ENCODE data around the gene TNFRSF19. TPM values are rescaled to one million over a fixed set of nuclear protein-coding genes. Genes with fewer than 3 reads are reported as not detected.
"Not testable (repeated sequence)": the region's sequence is repeated elsewhere in the genome, so short reads cannot be mapped to it uniquely, and the experiment has no call there.

Gene TNFRSF19
- polyA plus RNA-seq, 4 donors, result 49.0 to 52.6 (median 52.0) TPM

DNA sequence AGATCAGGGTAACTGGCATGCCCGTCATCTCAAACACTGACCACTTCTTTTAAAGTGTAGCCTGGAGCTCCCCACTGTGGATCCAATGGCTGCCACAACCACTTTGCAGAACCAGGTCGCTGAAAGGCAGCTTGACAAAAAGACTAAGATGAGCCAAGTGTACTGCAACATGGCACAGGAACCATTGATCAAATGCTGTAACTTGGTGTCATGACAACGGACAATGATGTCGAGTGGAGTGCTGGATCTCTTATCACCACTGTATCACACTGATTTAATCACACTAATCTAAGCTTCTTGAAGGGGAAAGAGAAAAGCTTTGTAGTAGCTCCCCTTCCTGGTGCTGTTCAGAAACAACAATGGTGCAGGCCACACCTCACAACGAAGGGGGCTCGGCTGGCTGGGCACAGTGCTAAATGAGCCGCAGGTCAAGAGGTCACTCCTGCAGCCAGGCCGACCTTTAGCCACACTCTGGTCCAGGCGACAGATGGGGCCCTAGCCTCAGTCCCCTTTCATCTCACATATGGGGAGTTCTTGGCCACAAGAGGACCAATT lies 2.2 kb upstream of the TNFRSF19 start:
- DNase-seq (ENCODE audit: low read depth in 4 of 4, low spot score in 2 of 4), result no peak

DNA sequence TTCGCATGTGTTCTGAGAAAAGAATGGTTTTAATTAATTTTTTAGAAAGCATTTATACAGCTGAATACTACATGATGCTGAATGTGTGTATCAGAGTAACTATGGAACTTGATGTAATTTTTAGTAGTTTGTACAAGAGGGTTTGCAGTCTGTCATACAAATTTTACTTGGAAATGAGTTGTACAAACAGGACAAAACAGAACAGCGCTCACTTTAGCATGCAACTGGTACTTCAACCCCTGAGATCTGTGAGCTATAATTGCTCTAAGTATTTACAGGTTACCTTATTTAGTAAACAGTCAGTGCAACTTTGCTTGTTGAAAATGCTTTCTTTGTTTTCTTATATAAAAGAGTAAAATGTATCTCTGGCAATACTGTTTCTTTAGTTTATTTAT lies 706 bp downstream of the TNFRSF19 start:
- DNase-seq (ENCODE audit: low read depth in 4 of 4, low spot score in 2 of 4), result no peak

DNA sequence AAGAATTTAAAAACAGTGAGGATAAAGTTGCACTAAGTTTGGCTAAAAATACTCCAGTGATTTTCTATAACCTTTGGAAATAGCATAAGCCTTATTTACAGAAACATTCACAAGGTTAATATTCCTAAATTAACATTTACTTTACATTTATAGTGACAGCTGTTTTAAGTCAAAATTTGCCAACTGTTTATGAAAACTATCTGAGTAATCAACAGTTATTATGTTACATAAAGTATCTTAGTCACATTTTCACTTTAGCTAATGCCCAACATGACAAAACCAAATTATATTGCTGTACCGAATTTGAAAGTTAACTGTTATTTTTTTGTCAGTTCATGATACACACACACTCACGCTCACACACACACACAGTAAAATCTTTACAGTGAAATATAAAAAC lies 1.2 kb downstream of the TNFRSF19 start:
- DNase-seq (ENCODE audit: low read depth in 4 of 4, low spot score in 2 of 4), result no peak

DNA sequence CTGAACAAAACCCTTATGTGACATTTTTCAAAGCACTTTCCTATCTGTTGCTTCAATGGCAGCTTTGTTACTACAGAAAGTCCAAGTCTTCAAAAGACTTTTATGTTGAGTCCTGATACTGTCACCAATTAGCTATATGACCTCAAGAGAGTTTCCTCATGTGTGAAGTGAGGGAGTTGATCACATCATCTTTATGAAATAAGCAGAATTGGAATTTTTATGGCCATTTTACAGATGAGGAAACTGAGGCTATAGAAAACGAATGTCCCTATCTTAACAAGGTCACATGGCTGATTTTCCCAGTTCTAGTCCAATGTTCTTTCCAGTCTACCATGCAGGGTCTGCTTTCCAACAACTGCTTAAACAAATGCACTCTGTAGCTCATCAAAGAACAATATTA lies 2.6 kb downstream of the TNFRSF19 start:
- no peak for DNase-seq (ENCODE audit: low read depth in 4 of 4, low spot score in 2 of 4)

DNA sequence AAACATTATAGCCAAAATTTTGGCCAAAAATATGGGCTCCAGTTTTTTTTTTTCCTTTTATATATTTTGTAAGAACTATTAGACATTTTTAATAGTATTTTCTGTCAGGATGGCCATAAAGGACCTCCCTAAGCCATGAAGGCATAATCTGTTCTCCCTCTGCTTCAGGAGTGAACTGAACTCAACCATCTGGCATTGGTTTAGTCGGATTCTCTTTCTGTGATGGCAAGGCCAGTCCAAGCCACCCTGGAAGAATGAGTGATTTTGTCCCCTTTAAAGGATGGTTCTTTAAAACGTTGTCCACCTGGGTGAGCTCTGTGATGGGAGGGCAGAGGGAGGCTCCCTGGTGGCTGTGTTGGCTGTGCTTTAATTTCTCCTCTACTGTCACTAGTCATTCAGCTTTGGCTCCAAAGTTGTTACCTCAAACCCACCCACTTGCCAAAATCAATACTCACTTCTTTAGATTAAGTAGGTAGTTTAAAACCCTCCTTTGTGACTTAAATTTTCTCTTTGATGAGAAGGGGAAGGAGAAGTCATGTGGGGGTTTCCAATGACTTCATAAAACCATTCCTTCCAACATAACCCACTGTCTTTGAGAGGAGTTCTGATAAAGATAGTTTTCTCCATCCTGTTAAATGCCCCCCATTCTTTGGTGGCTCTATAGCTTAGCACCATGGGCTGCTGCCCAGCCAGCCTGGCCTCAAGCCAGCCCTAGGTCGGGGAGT lies 4.4 kb downstream of the TNFRSF19 start:
- no peak for DNase-seq (ENCODE audit: low read depth in 4 of 4, low spot score in 2 of 4)

DNA sequence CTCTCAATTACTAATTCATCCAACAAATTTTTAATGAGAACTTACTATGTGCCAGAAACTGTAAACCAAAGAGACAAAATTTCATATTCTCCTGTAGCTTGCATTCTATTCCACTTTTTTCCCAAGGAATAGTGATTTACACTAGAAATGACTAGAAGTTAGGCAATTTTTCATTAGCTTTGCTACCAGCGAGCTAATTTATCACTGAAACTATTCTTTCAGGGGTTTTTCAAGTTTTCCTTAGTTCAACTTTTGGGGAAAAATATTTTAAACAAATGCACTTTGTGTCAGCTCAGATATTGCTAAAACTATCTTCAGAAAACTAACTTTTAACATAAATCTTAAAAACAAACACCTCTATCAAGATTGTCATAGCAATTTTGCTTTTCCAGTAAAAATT lies 5.4 kb downstream of the TNFRSF19 start:
- no peak for DNase-seq (ENCODE audit: low read depth in 4 of 4, low spot score in 2 of 4)

DNA sequence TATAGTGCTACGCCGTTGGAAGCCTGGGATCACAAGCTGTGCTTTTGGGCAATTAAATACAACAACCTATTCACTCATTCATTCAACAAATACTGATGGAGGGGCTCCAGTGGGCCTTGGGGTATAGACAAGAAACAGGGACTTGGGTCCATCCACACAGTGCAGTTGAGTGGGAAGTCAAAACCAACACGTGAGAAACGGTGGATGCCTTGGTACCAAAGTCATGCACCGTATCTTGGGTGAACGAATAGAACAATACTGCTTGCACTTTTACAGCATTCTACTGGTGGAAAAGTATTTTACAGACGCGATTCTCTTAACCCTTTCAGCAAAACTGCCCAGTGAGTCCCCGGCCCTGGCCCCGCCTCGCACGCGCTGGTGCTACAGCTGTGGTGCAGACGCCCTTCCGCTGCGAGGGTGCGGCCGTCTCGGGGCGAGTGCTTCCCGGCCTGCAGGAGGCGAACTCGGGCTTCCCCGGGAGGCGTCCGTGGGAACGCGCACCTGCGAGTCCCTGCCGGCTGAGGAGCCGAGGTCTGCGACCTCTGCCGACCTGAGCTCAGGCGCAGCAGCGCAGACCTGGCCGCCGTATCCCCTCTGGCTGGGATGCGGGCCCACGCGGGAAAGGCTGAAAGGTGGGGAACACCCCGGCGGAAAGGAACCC lies 8.3 kb downstream of the TNFRSF19 start:
- DNase-seq (ENCODE audit: low read depth in 4 of 4, low spot score in 2 of 4), result no peak

DNA sequence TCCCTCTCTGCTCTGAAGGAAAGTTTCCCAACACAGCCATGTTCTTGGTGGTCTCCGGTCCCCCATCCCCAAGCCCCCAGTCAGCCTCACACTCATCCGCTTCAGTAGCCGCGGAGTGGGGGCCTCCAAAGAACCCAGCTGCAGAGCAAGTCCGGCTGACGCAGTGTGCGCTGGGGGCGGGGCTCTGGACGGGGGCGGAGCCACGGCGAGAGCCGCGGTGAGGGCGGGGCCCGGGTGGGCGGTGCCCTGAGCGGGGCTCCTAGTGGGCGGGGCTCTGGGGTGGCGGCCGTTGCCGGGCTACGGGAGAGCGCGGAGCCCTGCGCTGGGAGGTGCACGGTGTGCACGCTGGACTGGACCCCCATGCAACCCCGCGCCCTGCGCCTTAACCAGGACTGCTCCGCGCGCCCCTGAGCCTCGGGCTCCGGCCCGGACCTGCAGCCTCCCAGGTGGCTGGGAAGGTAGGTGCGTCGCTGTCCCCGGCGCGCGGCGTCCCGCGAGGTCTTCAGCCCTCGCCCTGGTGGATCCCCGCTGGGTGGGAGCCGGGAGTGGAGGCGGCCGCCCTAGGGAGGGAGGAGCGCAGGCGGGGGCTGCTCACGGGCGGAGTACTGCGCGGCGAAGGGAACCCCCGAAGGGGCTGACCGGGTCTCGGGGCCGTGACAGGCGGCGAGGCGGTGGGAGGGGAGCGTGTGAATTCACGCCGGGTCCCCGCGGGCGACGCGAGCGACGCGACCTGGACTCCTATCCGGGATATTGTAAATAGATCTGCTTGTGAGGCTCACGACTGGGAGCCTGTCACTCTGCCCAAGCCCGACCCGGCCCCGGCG lies 9.1 kb downstream of the TNFRSF19 start:
- DNase-seq (ENCODE audit: low read depth in 4 of 4, low spot score in 2 of 4), result peak in 3 of 4 donors; percentile 77 to 85 (median 84)

DNA sequence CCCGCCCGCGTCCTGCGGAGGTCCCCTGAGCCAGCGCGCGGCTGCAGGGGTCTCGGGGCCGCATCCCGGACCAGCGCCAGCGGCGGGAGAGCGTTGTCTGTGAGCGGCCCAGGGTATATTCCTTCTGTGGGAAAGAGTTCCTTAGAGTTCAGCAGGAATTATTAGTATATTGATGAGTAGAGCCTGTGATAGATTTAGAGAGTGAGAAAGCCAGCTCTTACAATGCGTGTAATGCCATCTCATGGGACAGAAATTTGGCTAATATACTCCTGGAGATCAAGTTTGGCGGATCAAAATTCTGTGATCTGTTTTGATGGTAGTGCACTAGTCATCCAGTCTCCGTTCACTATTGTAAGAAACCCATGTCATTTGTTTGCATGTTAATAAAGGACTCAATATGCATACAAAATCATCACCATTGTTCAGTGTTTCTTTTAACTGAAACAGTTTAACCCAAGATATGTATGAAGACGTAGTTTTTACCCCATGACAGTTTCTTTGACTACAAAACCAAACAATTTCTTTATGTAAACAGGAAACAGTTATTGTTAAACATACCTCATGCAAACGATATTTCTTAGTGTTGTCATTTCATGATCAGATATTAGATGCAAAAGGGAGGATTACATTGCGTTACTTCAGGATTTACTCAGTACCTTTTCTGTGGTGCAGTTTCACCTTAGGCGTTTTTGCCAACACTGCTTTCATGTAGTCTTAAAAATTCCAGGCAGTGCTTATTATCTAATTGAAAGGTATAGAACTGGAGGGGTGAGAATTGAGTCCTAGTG lies 9.9 kb downstream of the TNFRSF19 start:
- no peak for DNase-seq (ENCODE audit: low read depth in 4 of 4, low spot score in 2 of 4)

DNA sequence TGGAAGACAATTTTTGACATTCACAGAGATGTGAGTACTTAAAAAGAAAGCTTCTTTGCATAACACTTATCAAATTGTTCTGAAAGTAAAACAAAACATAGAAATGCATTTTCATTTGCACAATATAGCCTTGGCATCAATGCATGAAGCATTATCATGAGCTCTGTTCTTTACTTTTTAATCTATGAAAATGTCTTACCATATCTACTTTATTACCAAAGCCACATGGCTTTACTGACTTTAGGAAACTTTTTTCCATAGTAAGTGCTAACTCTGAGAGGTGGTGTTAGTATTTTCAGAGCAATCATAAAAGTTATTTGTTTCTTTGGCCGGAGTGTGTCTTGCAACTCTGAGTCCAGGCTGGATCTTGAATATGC lies 10.5 kb downstream of the TNFRSF19 start:
- DNase-seq (ENCODE audit: low read depth in 4 of 4, low spot score in 2 of 4), result no peak

DNA sequence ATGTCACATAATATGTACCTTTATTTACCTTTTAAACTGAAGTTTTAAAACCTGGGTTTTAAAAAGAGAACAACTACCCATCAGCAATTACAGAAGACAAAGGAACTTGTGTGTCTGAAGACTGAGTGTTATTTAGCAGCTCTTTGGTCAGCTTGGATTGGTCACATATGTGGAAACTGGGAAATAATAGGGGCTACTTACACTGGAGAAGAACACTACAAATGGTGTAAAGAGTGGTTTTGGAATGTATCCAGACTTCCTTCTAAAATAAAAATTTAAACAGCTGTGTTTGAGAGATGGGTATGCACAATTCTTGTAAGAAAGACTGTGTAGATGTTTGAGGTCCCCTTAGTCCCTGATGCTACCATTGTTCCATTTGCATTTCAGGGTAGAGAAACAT lies 13.3 kb downstream of the TNFRSF19 start:
- no peak for DNase-seq (ENCODE audit: low read depth in 4 of 4, low spot score in 2 of 4)

DNA sequence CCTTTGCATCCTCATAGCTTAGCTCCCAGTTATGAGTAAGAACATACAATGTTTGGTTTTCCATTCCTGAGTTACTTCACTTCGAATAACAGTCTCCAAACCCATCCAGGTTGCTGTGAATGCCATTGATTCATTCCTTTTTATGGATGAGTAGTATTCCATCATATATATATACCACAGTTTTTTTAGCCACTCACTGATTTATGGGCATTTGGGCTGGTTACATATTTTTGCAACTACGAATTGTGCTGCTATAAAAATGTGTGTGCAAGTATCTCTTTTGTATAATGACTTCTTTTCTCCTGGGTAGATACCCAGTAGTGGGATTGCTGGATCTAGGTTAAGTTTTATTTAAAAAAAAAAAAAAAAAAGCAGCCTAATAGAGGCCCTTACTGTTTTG lies 14.1 kb downstream of the TNFRSF19 start:
- no peak for DNase-seq (ENCODE audit: low read depth in 4 of 4, low spot score in 2 of 4)

DNA sequence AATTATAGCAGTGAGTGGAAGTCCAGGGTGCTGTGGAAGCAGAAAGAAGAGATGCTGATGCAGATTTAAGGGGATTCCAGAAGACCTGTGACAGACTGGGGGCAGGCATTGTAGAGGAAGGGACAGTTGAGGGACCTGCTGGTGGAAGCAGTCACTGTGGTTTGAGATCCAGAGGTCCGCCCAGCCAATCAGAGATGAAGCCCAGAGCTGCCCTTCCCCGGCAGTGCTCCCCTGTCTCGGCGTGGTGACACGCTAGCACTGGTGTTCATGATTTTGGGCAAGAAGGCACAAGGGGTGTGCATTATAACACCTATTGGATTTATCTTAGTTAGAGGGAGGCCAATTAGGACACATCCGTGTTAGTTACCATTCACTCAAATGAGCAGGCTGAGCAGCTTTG lies 16.1 kb downstream of the TNFRSF19 start:
- no peak for DNase-seq (ENCODE audit: low read depth in 4 of 4, low spot score in 2 of 4)

DNA sequence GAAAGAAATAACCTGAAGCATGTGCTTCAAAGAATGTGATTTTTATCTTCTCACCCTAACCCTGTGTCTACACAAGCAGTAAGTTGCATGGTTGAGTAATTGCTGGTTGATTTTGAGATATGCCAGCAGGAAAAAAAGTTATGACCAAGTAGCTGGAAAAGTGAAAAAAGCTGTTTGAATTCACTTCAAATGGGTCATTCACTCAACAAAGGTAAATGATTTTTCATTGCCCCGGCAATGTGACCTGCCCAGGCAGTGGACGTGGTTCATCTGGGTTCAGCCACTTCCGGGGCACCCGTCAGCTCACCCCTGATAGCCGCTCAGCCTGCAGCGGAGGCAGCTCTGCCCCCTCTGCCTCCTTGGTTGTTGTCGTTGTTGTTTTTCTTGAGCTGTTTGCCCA lies 18.5 kb downstream of the TNFRSF19 start:
- DNase-seq (ENCODE audit: low read depth in 4 of 4, low spot score in 2 of 4), result no peak

DNA sequence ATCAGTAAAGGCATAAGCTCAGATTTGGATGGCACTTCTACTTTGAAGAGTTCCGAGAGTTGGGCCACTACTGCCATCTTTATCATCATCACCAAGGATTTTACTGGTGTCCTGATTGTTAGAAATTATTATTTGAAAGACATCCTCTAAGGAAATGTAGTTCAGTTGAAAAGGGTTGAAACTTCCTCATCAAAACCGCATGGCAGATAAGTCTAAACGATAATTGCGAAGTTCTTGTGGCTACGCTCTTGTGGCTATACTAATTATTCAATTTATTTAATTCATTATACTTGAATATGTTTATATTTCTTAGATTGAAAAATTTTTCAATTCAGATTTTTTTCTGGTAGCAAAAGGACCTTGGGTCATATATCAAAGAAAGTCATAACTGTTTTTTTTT lies 22.4 kb downstream of the TNFRSF19 start:
- no peak for DNase-seq (ENCODE audit: low read depth in 4 of 4, low spot score in 2 of 4)

DNA sequence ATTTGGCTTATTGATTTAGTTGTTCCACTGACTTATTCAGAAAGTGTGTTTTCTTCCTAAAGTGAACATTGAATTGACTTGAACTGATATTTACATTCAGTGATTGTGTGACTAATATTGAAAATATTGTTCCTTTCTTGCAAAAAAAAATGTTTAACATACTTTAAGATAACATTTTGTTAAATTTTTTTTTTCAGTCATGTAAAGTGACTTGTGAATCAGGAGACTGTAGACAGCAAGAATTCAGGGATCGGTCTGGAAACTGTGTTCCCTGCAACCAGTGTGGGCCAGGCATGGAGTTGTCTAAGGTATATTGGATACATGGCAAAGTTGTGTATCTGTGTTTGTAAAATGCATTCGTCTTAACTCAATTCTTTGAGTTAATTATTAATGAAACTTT lies 22.9 kb downstream of the TNFRSF19 start:
- no peak for DNase-seq (ENCODE audit: low read depth in 4 of 4, low spot score in 2 of 4)

DNA sequence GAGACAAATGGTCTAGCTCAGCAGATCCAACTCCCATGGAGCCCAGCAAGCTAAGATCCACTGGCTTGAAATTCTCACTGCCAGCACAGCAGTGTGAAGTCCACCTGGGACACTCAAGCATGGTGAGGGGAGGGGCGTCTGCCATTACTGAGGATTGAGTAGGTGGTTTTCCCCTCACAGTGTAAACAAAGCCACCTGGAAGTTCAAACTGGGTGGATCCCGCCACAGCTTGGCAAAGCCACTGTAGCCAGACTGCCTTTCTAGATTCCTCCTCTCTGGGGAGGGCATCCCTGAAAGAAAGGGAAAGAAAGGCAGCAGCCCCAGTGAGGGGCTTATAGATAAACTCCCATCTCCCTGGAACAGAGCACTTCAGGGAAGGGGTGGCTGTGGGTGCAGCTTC lies 24.1 kb downstream of the TNFRSF19 start:
- DNase-seq (ENCODE audit: low read depth in 4 of 4, low spot score in 2 of 4), result not testable (repeated sequence)

DNA sequence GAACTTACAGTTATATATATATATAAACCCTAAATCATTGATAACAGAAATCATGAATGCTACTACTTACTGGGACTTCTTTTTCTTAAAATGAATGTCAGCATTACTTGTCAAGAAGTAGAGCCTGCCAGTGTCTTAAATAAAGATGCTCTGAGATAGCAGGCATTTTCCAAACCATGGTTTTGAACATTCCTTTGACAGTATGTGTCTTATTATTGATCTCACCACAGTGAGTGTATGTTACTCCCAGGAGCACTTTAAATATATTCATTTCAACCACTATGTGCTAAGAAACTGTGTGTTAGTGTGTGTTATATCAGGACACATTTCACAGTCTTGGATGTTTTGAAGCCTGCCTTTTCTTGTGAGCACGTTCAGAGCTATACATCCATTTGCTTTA lies 28.2 kb downstream of the TNFRSF19 start:
- DNase-seq (ENCODE audit: low read depth in 4 of 4, low spot score in 2 of 4), result no peak

DNA sequence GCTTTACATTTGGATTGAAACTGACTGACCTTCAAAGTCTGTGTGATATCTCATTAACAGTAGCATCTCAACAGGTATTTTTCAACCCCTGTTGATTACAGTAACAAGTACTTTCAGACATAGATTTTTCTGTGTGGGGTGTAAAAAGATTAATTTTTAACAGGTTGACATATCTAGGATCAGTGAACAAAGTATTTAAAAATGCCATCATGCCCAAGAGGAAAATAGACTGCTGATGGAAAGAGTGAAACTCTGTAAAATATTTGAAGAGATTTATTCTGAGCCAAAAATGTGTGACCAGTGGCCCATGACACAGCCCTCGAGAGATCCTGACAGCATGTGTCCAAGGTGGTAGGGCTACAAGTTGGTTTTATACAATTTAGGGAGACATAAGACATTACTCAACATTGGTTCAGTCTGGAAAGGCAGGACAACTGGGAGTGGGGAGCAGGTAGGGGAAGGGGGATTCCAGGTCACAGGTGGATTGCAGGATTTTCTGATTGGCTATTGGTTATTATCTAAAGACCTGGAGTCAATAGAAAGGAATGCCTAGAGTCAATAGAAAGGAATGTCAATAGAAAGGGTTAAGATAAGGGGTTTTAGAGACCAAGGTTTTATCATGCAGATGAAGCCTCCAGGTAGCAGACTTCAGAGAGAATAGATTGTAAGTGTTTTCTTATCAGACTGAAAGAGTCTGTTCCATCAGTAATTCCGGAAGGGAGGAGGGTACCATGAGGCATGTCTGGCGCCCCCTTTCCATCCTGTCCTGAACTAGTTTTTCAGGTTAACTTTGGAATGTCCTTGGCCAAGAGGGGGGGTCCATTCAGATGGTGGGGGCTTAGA lies 29.1 kb downstream of the TNFRSF19 start:
- no peak for DNase-seq (ENCODE audit: low read depth in 4 of 4, low spot score in 2 of 4)

DNA sequence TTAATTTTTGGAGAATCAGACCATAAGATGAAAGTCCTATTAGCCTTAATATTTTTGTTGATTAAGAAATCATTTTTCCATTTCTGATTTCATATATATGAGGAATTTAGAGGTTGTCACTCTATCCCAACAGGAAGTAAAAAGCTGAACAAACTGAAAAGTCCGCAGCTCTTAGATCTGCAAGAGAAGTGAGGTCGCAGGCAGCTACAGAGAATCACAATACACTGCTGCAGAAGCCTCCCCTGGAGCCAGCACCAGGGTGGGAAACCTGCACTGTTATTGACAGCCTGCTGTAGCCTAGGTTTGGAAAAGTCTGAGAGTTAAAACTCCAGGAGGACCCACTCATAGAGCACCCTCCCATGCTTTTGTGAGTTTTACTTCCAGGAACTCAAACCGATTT lies 29.9 kb downstream of the TNFRSF19 start:
- no peak for DNase-seq (ENCODE audit: low read depth in 4 of 4, low spot score in 2 of 4)
